KOPT-K1 (cell line): ENCODE measurements around the gene DIP2A.

Experiments used
- H3K27ac ChIP-seq: fragments of 200-600 bp; sonication (generic); 2 replicates; pipeline ENCODE4 v1.5.1; 2016; ENCODE audit warnings: antibody characterized with exemption, mild to moderate bottlenecking, low read depth, low read length; ENCODE audit not compliant: poor library complexity, severe bottlenecking
- H3K36me3 ChIP-seq: fragments of 200-600 bp; sonication (generic); 2 replicates; pipeline ENCODE4 v1.5.1; 2017; ENCODE audit warnings: antibody characterized with exemption, mild to moderate bottlenecking, low read length, moderate library complexity; ENCODE audit not compliant: insufficient read depth
- H3K9me3 ChIP-seq: fragments of 200-600 bp; sonication (generic); 2 replicates; pipeline ENCODE4 v1.5.1; 2017; ENCODE audit warnings: antibody characterized with exemption, low read length, mild to moderate bottlenecking; ENCODE audit not compliant: insufficient read depth, poor library complexity, severe bottlenecking

Gene DIP2A

GRCh38 chr21:46553993-46554392 lies 95.3 kb downstream of the DIP2A start:
- Histone ChIP-seq H3K9me3 (no peaks in the 10 kb centered on the region), H3K27ac (no peak overlapping the region), H3K36me3 (peaks cover 60% of the 10 kb centered on the region)

GRCh38 chr21:46554431-46555224 lies 95.9 kb downstream of the DIP2A start:
- Histone ChIP-seq H3K9me3 (no peaks in the 10 kb centered on the region), H3K27ac (no peak overlapping the region), H3K36me3 (peaks cover 58% of the 10 kb centered on the region)

GRCh38 chr21:46555225-46555617 lies 96.5 kb downstream of the DIP2A start:
- no peaks in the 10 kb centered on the region for H3K9me3 ChIP-seq
- H3K27ac ChIP-seq: no peak overlapping the region
- H3K36me3 ChIP-seq: peaks cover 56% of the 10 kb centered on the region

- H3K9me3 ChIP-seq: no peaks in the 10 kb centered on the region
- peaks cover 58% of the 10 kb centered on the region for H3K36me3 ChIP-seq
- no peak overlapping the region for H3K27ac ChIP-seq
Measured at GRCh38 chr21:46555678-46556077, 97.0 kb downstream of the DIP2A start.

GRCh38 chr21:46556802-46557201 lies 98.1 kb downstream of the DIP2A start:
- H3K36me3 ChIP-seq: peaks cover 66% of the 10 kb centered on the region
- H3K27ac ChIP-seq: peak overlapping the region; percentile 93
- H3K9me3 ChIP-seq: no peaks in the 10 kb centered on the region

GRCh38 chr21:46557469-46557868 lies 98.8 kb downstream of the DIP2A start:
- H3K9me3 ChIP-seq: no peaks in the 10 kb centered on the region
- H3K27ac ChIP-seq: peak overlapping the region; percentile 93
- peaks cover 66% of the 10 kb centered on the region for H3K36me3 ChIP-seq

- H3K9me3 ChIP-seq: no peaks in the 10 kb centered on the region
- peak overlapping the region; percentile 93 for H3K27ac ChIP-seq
- H3K36me3 ChIP-seq: peaks cover 71% of the 10 kb centered on the region
Measured at GRCh38 chr21:46557919-46558392, 99.3 kb downstream of the DIP2A start.

- peak overlapping the region; percentile 93 for H3K27ac ChIP-seq
- peaks cover 73% of the 10 kb centered on the region for H3K36me3 ChIP-seq
- H3K9me3 ChIP-seq: no peaks in the 10 kb centered on the region
Measured at GRCh38 chr21:46559291-46559983, 100.7 kb downstream of the DIP2A start.

- Histone ChIP-seq H3K9me3 (no peaks in the 10 kb centered on the region), H3K36me3 (peaks cover 74% of the 10 kb centered on the region), H3K27ac (peak overlapping the region; percentile 93)
Measured at GRCh38 chr21:46560568-46561444, 102.1 kb downstream of the DIP2A start.

- Histone ChIP-seq H3K9me3 (no peaks in the 10 kb centered on the region), H3K36me3 (peaks cover 78% of the 10 kb centered on the region), H3K27ac (peak overlapping the region; percentile 22)
Measured at GRCh38 chr21:46561445-46562090, 102.9 kb downstream of the DIP2A start.

- H3K27ac ChIP-seq: no peak overlapping the region
- peaks cover 78% of the 10 kb centered on the region for H3K36me3 ChIP-seq
- H3K9me3 ChIP-seq: no peaks in the 10 kb centered on the region
Measured at GRCh38 chr21:46562472-46562871, 103.8 kb downstream of the DIP2A start.

- Histone ChIP-seq H3K9me3 (no peaks in the 10 kb centered on the region), H3K36me3 (peaks cover 78% of the 10 kb centered on the region), H3K27ac (no peak overlapping the region)
Measured at GRCh38 chr21:46562964-46563607, 104.4 kb downstream of the DIP2A start.

GRCh38 chr21:46564391-46564790 lies 105.7 kb downstream of the DIP2A start:
- Histone ChIP-seq H3K36me3 (peaks cover 88% of the 10 kb centered on the region), H3K9me3 (no peaks in the 10 kb centered on the region), H3K27ac (no peak overlapping the region)

- H3K27ac ChIP-seq: no peak overlapping the region
- H3K36me3 ChIP-seq: peaks cover 87% of the 10 kb centered on the region
- peaks cover 1% of the 10 kb centered on the region for H3K9me3 ChIP-seq
Measured at GRCh38 chr21:46567348-46567747, 108.7 kb downstream of the DIP2A start.
